H1 (cell line): ENCODE results near the gene ATG5. TPM values are rescaled to one million over a fixed set of nuclear protein-coding genes. Genes with fewer than 3 reads are reported as not detected.
A peak's percentile ranks its signal among the peaks of the same experiment; 100 is the strongest.

Source experiments
- CTCF ChIA-PET: fragments of 300-600 bp; sonication (Branson Sonifier 250); formaldehyde crosslinking; loops from one replicate; lab custom pipeline; 2021; ENCODE audit not compliant: partially characterized antibody; lab: Charles Lee
- POLR2A ChIA-PET: fragments of 300-600 bp; sonication (Branson Sonifier 250); formaldehyde crosslinking; loops from one replicate; lab custom pipeline; 2021; ENCODE audit warnings: inconsistent platforms; ENCODE audit not compliant: partially characterized antibody; lab: Charles Lee
- DNase-seq, 2 experiments: peaks; one replicate each; pipeline versions ENCODE4 v3.0.0 to v3.0.0-alpha.2; 2010 to 2022; ENCODE audit warnings: low spot score in 2 of 2, low read depth in 1 of 2, mixed read lengths in 1 of 2
- FAIRE-seq: peaks from 2 replicates; lab custom pipeline; 2011; peaks lifted over from hg19 to GRCh38; lab: Jason Lieb, UNC
- H2AFZ ChIP-seq: 2 replicates; pipeline ENCODE4 v1.8.1; 2012; ENCODE audit warnings: low read length, inconsistent platforms
- H2AK5ac ChIP-seq: 2 replicates; pipeline ENCODE4 v1.6.1; 2013; ENCODE audit warnings: low read depth, low read length
- H2BK120ac ChIP-seq: replicated peaks from 2 replicates; pipeline ENCODE3; 2013; ENCODE audit warnings: low read depth, low read length, inconsistent platforms
- H2BK12ac ChIP-seq: 2 replicates; pipeline ENCODE4 v1.6.1; 2013; ENCODE audit warnings: low read depth, low read length
- H2BK15ac ChIP-seq: 2 replicates; pipeline ENCODE4 v1.6.1; 2013; ENCODE audit warnings: low read length
- H2BK20ac ChIP-seq: 2 replicates; pipeline ENCODE4 v1.6.1; 2013; ENCODE audit warnings: low read length
- H2BK5ac ChIP-seq: 2 replicates; pipeline ENCODE4 v1.6.1; 2013; ENCODE audit warnings: low read depth, low read length
- H3K14ac ChIP-seq: 2 replicates; pipeline ENCODE4 v1.6.1; 2013; ENCODE audit warnings: inconsistent platforms; ENCODE audit not compliant: insufficient read length
- H3K18ac ChIP-seq: 2 replicates; pipeline ENCODE4 v1.6.1; 2013; ENCODE audit warnings: low read length; ENCODE audit errors: extremely low read depth
- H3K23ac ChIP-seq: 2 replicates; pipeline ENCODE4 v1.6.1; 2013; ENCODE audit warnings: inconsistent platforms; ENCODE audit not compliant: insufficient read length
- H3K23me2 ChIP-seq: 2 replicates; pipeline ENCODE4 v1.6.1; 2013; ENCODE audit warnings: low read depth, low read length
- H3K27ac ChIP-seq: 2 replicates; pipeline ENCODE4 v1.6.1; 2011; ENCODE audit warnings: low read depth, low read length, inconsistent platforms
- H3K27me3 ChIP-seq, 4 experiments: replicated peaks in 1 of 4; 1 replicate in 1 of 4; 2 replicates in 3 of 4; pipeline versions ENCODE4 v1.6.1 to v1.8.1; 2011 to 2013; ENCODE audit warnings: low read length in 3 of 4, mild to moderate bottlenecking in 3 of 4, inconsistent platforms in 2 of 4, mixed read lengths in 2 of 4, moderate library complexity in 1 of 4; ENCODE audit not compliant: control insufficient read depth in 3 of 4, insufficient read depth in 3 of 4; ENCODE audit errors: extremely low read depth in 1 of 4
- H3K36me3 ChIP-seq, 4 experiments: 2 replicates each; pipeline versions ENCODE4 v1.6.1 to v1.8.1; 2011 to 2013; ENCODE audit warnings: mild to moderate bottlenecking in 4 of 4, low read length in 3 of 4, moderate library complexity in 2 of 4, control low read depth in 1 of 4, inconsistent platforms in 1 of 4; ENCODE audit not compliant: insufficient read depth in 4 of 4, control insufficient read depth in 2 of 4
- H3K4ac ChIP-seq: replicated peaks from 2 replicates; pipeline ENCODE3; 2013; ENCODE audit warnings: low read length, low read depth, mixed read lengths, inconsistent platforms; ENCODE audit not compliant: insufficient read length
- H3K4me1 ChIP-seq, 4 experiments: replicated peaks in 1 of 4; 1 replicate in 1 of 4; 2 replicates in 3 of 4; pipeline versions ENCODE4 v1.6.1 to v1.8.1; 2011 to 2013; ENCODE audit warnings: low read length in 3 of 4, inconsistent platforms in 2 of 4, mixed read lengths in 1 of 4; ENCODE audit not compliant: insufficient read depth in 4 of 4, control insufficient read depth in 3 of 4
- H3K4me2 ChIP-seq, 2 experiments: 2 replicates each; pipeline versions ENCODE4 v1.6.1 to v1.8.1; 2011 to 2013; ENCODE audit warnings: low read depth in 2 of 2, low read length in 2 of 2, control low read depth in 1 of 2, inconsistent platforms in 1 of 2, mild to moderate bottlenecking in 1 of 2; ENCODE audit not compliant: insufficient read depth in 1 of 2
- H3K4me3 ChIP-seq, 4 experiments: fragments of 200-600, 300-600 bp in 1 of 4; sonication (generic), shearing (Covaris generic), sonication (Bioruptor Twin) in 1 of 4; 2 replicates each; pipeline versions ENCODE4 v1.5.1 to v1.8.1; 2011 to 2016; ENCODE audit warnings: low read length in 4 of 4, low read depth in 3 of 4, control low read depth in 2 of 4, inconsistent platforms in 2 of 4, mild to moderate bottlenecking in 2 of 4, mixed read lengths in 1 of 4, moderate library complexity in 1 of 4; ENCODE audit not compliant: insufficient read depth in 2 of 4; ENCODE audit errors: extremely low read depth in 1 of 4
- H3K56ac ChIP-seq: replicated peaks from 2 replicates; pipeline ENCODE3; 2013; ENCODE audit warnings: low read depth, mild to moderate bottlenecking, mixed read lengths, low read length, inconsistent platforms; ENCODE audit not compliant: insufficient read length
- H3K79me1 ChIP-seq: 2 replicates; pipeline ENCODE4 v1.6.1; 2013; ENCODE audit warnings: low read depth, low read length, control low read depth
- H3K79me2 ChIP-seq, 2 experiments: 2 replicates each; pipeline versions ENCODE4 v1.6.1 to v1.8.1; 2012 to 2013; ENCODE audit warnings: low read length in 2 of 2, mild to moderate bottlenecking in 2 of 2, inconsistent platforms in 1 of 2; ENCODE audit not compliant: insufficient read depth in 2 of 2, control insufficient read depth in 1 of 2
- H3K9ac ChIP-seq, 4 experiments: replicated peaks in 1 of 4; 1 replicate in 1 of 4; 2 replicates in 3 of 4; pipeline versions ENCODE4 v1.6.1 to v1.8.1; 2011 to 2013; ENCODE audit warnings: low read depth in 3 of 4, low read length in 3 of 4, control low read depth in 2 of 4, mild to moderate bottlenecking in 2 of 4, moderate library complexity in 2 of 4, inconsistent platforms in 1 of 4; ENCODE audit errors: extremely low read depth in 1 of 4
- H3K9me3 ChIP-seq, 2 experiments: 2 replicates each; pipeline versions ENCODE4 v1.6.1 to v1.8.1; 2012 to 2013; ENCODE audit warnings: mild to moderate bottlenecking in 2 of 2, moderate library complexity in 2 of 2, control low read depth in 1 of 2, inconsistent platforms in 1 of 2, low read depth in 1 of 2, low read length in 1 of 2, mixed read lengths in 1 of 2; ENCODE audit not compliant: insufficient read depth in 2 of 2
- H4K20me1 ChIP-seq, 2 experiments: replicated peaks in 1 of 2; 2 replicates each; pipeline versions ENCODE3 to v1.8.1; 2011 to 2013; ENCODE audit warnings: inconsistent platforms in 2 of 2, low read length in 2 of 2, mild to moderate bottlenecking in 1 of 2; ENCODE audit not compliant: insufficient read depth in 2 of 2, control insufficient read depth in 1 of 2
- H4K5ac ChIP-seq: 2 replicates; pipeline ENCODE4 v1.6.1; 2013; ENCODE audit warnings: low read length, low read depth, mixed read lengths, inconsistent platforms; ENCODE audit not compliant: insufficient read length
- H4K8ac ChIP-seq: 2 replicates; pipeline ENCODE4 v1.8.0; 2013; ENCODE audit warnings: mild to moderate bottlenecking, moderate library complexity, low read length, inconsistent platforms; ENCODE audit not compliant: insufficient read depth; ENCODE audit errors: extremely low read depth
- H4K91ac ChIP-seq: replicated peaks from 2 replicates; pipeline ENCODE3; 2013; ENCODE audit warnings: low read length, mixed read lengths, inconsistent platforms; ENCODE audit not compliant: insufficient read length
- EP300 ChIP-seq, 2 experiments: IDR thresholded peaks; 1 replicate in 1 of 2; 2 replicates in 1 of 2; pipeline ENCODE4 v1.6.1; 2011 to 2012; ENCODE audit warnings: low read depth in 2 of 2, low read length in 2 of 2, mild to moderate bottlenecking in 2 of 2, borderline replicate concordance in 1 of 2, inconsistent platforms in 1 of 2, moderate library complexity in 1 of 2
- KDM1A ChIP-seq: fragments of 200-600, 300-600 bp; sonication (generic); IDR thresholded peaks from 2 replicates; pipeline ENCODE4 v1.7.1; 2016; ENCODE audit warnings: mild to moderate bottlenecking, low read length, borderline replicate concordance
- KDM4A ChIP-seq: IDR thresholded peaks from one replicate; pipeline ENCODE4 v1.7.1; 2012; ENCODE audit warnings: low read depth, mild to moderate bottlenecking, moderate library complexity, low read length, inconsistent platforms; ENCODE audit not compliant: severe bottlenecking
- MAFK ChIP-seq: IDR thresholded peaks from 2 replicates; pipeline ENCODE4 v1.6.1; 2012; ENCODE audit warnings: low read depth, mild to moderate bottlenecking, improper control_type of control experiment, low read length
- SAP30 ChIP-seq: fragments of 300-600 bp; sonication (generic); IDR thresholded peaks from 2 replicates; pipeline ENCODE4 v1.7.1; 2012; ENCODE audit warnings: low read length, moderate library complexity, mild to moderate bottlenecking, inconsistent platforms; ENCODE audit not compliant: insufficient read depth, insufficient replicate concordance
- SP1 ChIP-seq: IDR thresholded peaks from 2 replicates; pipeline ENCODE4 v1.6.1; 2011; ENCODE audit warnings: low read depth, low read length
- SUZ12 ChIP-seq: fragments of 200-600 bp; sonication (generic); IDR thresholded peaks from 2 replicates; pipeline ENCODE4 v1.6.1; 2012; ENCODE audit warnings: mild to moderate bottlenecking, inconsistent platforms, low read length, moderate library complexity, mixed read lengths
- ZNF274 ChIP-seq: IDR thresholded peaks from 2 replicates; pipeline ENCODE4 v1.7.0; 2012; ENCODE audit warnings: low read length, borderline replicate concordance; ENCODE audit errors: extremely low read depth
- WGBS, 2 experiments: shearing (Covaris generic) in 1 of 2; methylation state at CpG; one replicate each; pipeline versions ENCODE4 v1.1.6 to v1.1.7; 2013 to 2015; ENCODE audit warnings: low lambda C conversion rate in 2 of 2, mixed read lengths in 2 of 2, inconsistent platforms in 1 of 2, low coverage in 1 of 2, missing lambda C conversion rate in 1 of 2; ENCODE audit not compliant: insufficient replicate concordance in 2 of 2, insufficient coverage in 1 of 2, insufficient read length in 1 of 2; ENCODE audit errors: extremely low coverage in 1 of 2, missing lambda C conversion rate in 1 of 2; 5-methylcytosine and 5-hydroxymethylcytosine counted together
- polyA plus RNA-seq, 7 experiments: library from polyadenylated mRNA; depleted of rRNA in 3 of 7; stranded (reverse) in 5 of 7; unstranded in 2 of 7; fragments of >200 nt in 5 of 7; fragments of 200-250 nt in 2 of 7; gene quantifications; 1 replicate in 5 of 7; 2 replicates in 1 of 7; 4 replicates in 1 of 7; pipeline versions ENCODE4 v1.2.1 to v1.2.3, GENCODE V29; 2011 to 2013; ENCODE audit warnings: missing spikeins in 2 of 7, mixed read lengths in 2 of 7
- total RNA-seq: library from RNA; stranded (reverse); fragmentation: NEBNext Ultra II Directional; extraction: Animal tissue kit (Norgen Biotek cat#: 25700); gene quantifications from 2 replicates; pipeline ENCODE4 v1.2.1, GENCODE V29; 2021

Gene ATG5
- total and polyA plus RNA-seq, 2 of the 8 experiments (the other 6 are each of a cell fraction or from before 2014, with no cell fraction given): 18.2 to 39.0 TPM

GRCh38 chr6:106156863-106157262, 168.7 kb downstream of the ATG5 start:
- DNase-seq (no peak), FAIRE-seq (no peak)
- H3K9me3 ChIP-seq: no peaks in the 10 kb centered on the region
- H4K91ac ChIP-seq: no peak overlapping the region
- 0 out of 2 replicates have a peak overlapping the region, but pooled peaks have one; percentile 12 for H2BK12ac ChIP-seq
- no peak overlapping the region for H2BK120ac ChIP-seq
- TF ChIP-seq SAP30 (no peak), EP300 (IDR thresholded peaks at IDR 0.05; ENCODE audit: borderline replicate concordance in 1 of 2, low read depth in 2 of 2, low read length in 2 of 2) (no peak), ZNF274 (no peak), SUZ12 (no peak), KDM1A (no peak), KDM4A (no peak), SP1 (no peak), MAFK (no peak)
- H3K27me3 ChIP-seq: no peaks in the 10 kb centered on the region; a peak in 1 of 7 replicates
- H2BK5ac ChIP-seq: no peak overlapping the region
- H2BK15ac ChIP-seq: no peak overlapping the region
- no peak overlapping the region for H3K18ac ChIP-seq
- no peak overlapping the region for H2AK5ac ChIP-seq
- no peaks in the 10 kb centered on the region for H4K20me1 ChIP-seq
- H3K36me3 ChIP-seq: no peaks in the 10 kb centered on the region
- no peak overlapping the region for H3K23ac ChIP-seq
- no peak overlapping the region for H3K14ac ChIP-seq
- CTCF ChIA-PET: interaction anchor here (0.9 to 5.3 kb wide), 8 partner anchors 12 to 144 kb away, joined by 3 to 38 read pairs (median 4); no protein-coding TSS in a partner anchor
- no peaks in the 10 kb centered on the region for H3K79me1 ChIP-seq
- H3K4me3 ChIP-seq: no peak overlapping the region
- H3K9ac ChIP-seq: no peak overlapping the region
- no peak overlapping the region for H3K27ac ChIP-seq
- H3K23me2 ChIP-seq: no peaks in the 10 kb centered on the region
- POLR2A ChIA-PET: interaction anchor here (0.7 to 1.0 kb wide), 2 partner anchors 14 to 157 kb away, joined by 3 read pairs; no protein-coding TSS in a partner anchor
- no peak overlapping the region for H3K4ac ChIP-seq
- H2AFZ ChIP-seq: no peak overlapping the region
- H4K8ac ChIP-seq: no peak overlapping the region
- H3K56ac ChIP-seq: no peak overlapping the region
- 83% methylated on average over 3 of the region's 3 CpGs; no CpG with 5 or more reads in 1 of the 2 experiments for WGBS, 2 experiments
- H4K5ac ChIP-seq: no peak overlapping the region
- H3K79me2 ChIP-seq: no peaks in the 10 kb centered on the region
- no peak overlapping the region for H2BK20ac ChIP-seq
- H3K4me2 ChIP-seq: no peak overlapping the region
- peaks cover 0 to 5% (median under 1%) of the 10 kb centered on the region in 4 experiments; a peak in 1 of 7 replicates for H3K4me1 ChIP-seq
